Natural killer cell (primary cell): Measurements from ENCODE around the gene PPP1R15B. TPM values are rescaled to one million over a fixed set of nuclear protein-coding genes. Genes with fewer than 3 reads are reported as not detected.

Experiments used
- ATAC-seq, 3 donors: fragments of 150-1000 bp in 2 of 3; fragments of 200-7000 bp in 1 of 3; cut with Tn5 transposase; 1 replicate in 1 of 3; 2 replicates in 2 of 3; pipeline ENCODE4 v1.10.0; 2021; ENCODE audit warnings: mild to moderate bottlenecking in 2 of 3, moderate library complexity in 2 of 3
- DNase-seq, 2 donors: peaks; one replicate each; pipeline versions ENCODE4 v3.0.0 to v3.0.0-alpha.2; 2013 to 2021; ENCODE audit warnings: mixed read lengths in 1 of 2
- H3K27ac ChIP-seq: one replicate; pipeline ENCODE4 v1.5.1; 2013; ENCODE audit warnings: mild to moderate bottlenecking, low read length
- H3K27me3 ChIP-seq: one replicate; pipeline ENCODE4 v1.6.1; 2013; ENCODE audit warnings: low read length; ENCODE audit not compliant: control insufficient read depth, insufficient read depth
- H3K36me3 ChIP-seq: one replicate; pipeline ENCODE4 v1.6.1; 2013; ENCODE audit warnings: low read length; ENCODE audit not compliant: control insufficient read depth, insufficient read depth
- H3K4me1 ChIP-seq: one replicate; pipeline ENCODE4 v1.6.1; 2013; ENCODE audit warnings: low read length; ENCODE audit not compliant: control insufficient read depth, insufficient read depth
- H3K4me3 ChIP-seq: one replicate; pipeline ENCODE4 v1.5.1; 2013; ENCODE audit warnings: low read length
- H3K9me3 ChIP-seq: one replicate; pipeline ENCODE4 v1.6.1; 2013; ENCODE audit warnings: low read length; ENCODE audit not compliant: control insufficient read depth, insufficient read depth
- H3K27ac Mint-ChIP-seq, 2 donors: one replicate each; pipeline ENCODE4 v1.8.0; 2022; ENCODE audit warnings: mild to moderate bottlenecking in 2 of 2, mixed read lengths in 2 of 2, moderate library complexity in 1 of 2
- H3K27me3 Mint-ChIP-seq, 2 donors: one replicate each; pipeline ENCODE4 v1.8.0; 2022; ENCODE audit warnings: low read depth in 2 of 2, mixed read lengths in 2 of 2
- H3K36me3 Mint-ChIP-seq: one replicate; pipeline ENCODE4 v1.8.0; 2022; ENCODE audit warnings: mixed read lengths
- H3K4me1 Mint-ChIP-seq, 2 donors: one replicate each; pipeline ENCODE4 v1.8.0; 2022; ENCODE audit warnings: mixed read lengths in 2 of 2
- H3K4me3 Mint-ChIP-seq: one replicate; pipeline ENCODE4 v1.8.0; 2022; ENCODE audit warnings: mild to moderate bottlenecking, moderate library complexity, mixed read lengths
- H3K9me3 Mint-ChIP-seq, 2 donors: one replicate each; pipeline ENCODE4 v1.8.0; 2022; ENCODE audit warnings: mixed read lengths in 2 of 2
- CTCF ChIP-seq: fragments of 200-600 bp; IDR thresholded peaks from one replicate; pipeline ENCODE4 v1.8.0; 2022; ENCODE audit warnings: antibody characterized with exemption
- WGBS: methylation state at CpG from one replicate; pipeline ENCODE4 v1.1.7; 2013; ENCODE audit warnings: missing lambda C conversion rate; ENCODE audit not compliant: insufficient coverage; 5-methylcytosine and 5-hydroxymethylcytosine counted together
- intact Hi-C: fragments of 100-400 bp; cut with micrococcal nuclease; formaldehyde crosslinking; loops from one replicate; pipeline ENCODE4 v1.14.2; 2022
- total RNA-seq, 4 donors: library from RNA; stranded (reverse); fragments of 120-200 nt in 1 of 4; gene quantifications; one replicate each; pipeline versions ENCODE4 v1.2.3 to v1.2.4, GENCODE V29; 2013 to 2022

Gene PPP1R15B
- total RNA-seq, 3 donors from 2014 or later (not counting 1 experiment from before 2014, with no cell fraction given), result 174 to 236 (median 222) TPM

GRCh38 chr1:204376465-204376864 lies 35.2 kb downstream of the PPP1R15B start:
- WGBS, result 37% methylated on average over 6 of the region's 6 CpGs
- no peak overlapping the region for H3K27ac ChIP-seq
- H3K27me3 ChIP-seq, result peaks cover 21% of the 10 kb centered on the region
- peaks cover 11% of the 10 kb centered on the region for H3K4me1 ChIP-seq
- no peaks in the 10 kb centered on the region for H3K9me3 Mint-ChIP-seq
- no peaks in the 10 kb centered on the region for H3K9me3 ChIP-seq
- H3K27ac Mint-ChIP-seq, result no peak overlapping the region
- no peaks in the 10 kb centered on the region for H3K36me3 Mint-ChIP-seq
- H3K27me3 Mint-ChIP-seq, result peaks cover 14 to 20% of the 10 kb centered on the region in 2 donors
- no peaks in the 10 kb centered on the region for H3K36me3 ChIP-seq
- ATAC-seq (no peak), DNase-seq (no peak)
- intact Hi-C loops, result no loop called here
- peaks cover 11 to 12% of the 10 kb centered on the region in 2 donors for H3K4me1 Mint-ChIP-seq
- H3K4me3 Mint-ChIP-seq, result peak overlapping the region; percentile 85
- TF ChIP-seq CTCF, result no peak
- no peak overlapping the region for H3K4me3 ChIP-seq

- Mint-ChIP-seq H3K4me3 (no peak overlapping the region), H3K9me3 (no peaks in the 10 kb centered on the region), H3K36me3 (no peaks in the 10 kb centered on the region), H3K27me3 (peaks cover 14 to 20% of the 10 kb centered on the region in 2 donors), H3K4me1 (peaks cover 16 to 17% of the 10 kb centered on the region in 2 donors), H3K27ac (no peak overlapping the region)
- TF ChIP-seq CTCF, result no peak
- intact Hi-C loops, result no loop called here
- Histone ChIP-seq H3K27me3 (peaks cover 19% of the 10 kb centered on the region), H3K4me3 (no peak overlapping the region), H3K4me1 (peaks cover 11% of the 10 kb centered on the region), H3K27ac (no peak overlapping the region), H3K36me3 (no peaks in the 10 kb centered on the region), H3K9me3 (no peaks in the 10 kb centered on the region)
- DNase-seq (no peak), ATAC-seq (no peak)
- WGBS, result 48% methylated on average over 4 of the region's 4 CpGs
These were observed 37.7 kb downstream of the PPP1R15B start for GRCh38 chr1:204373911-204374310.

- intact Hi-C loops, result no loop called here
- Mint-ChIP-seq H3K9me3 (no peaks in the 10 kb centered on the region), H3K36me3 (no peaks in the 10 kb centered on the region), H3K4me1 (peaks cover 5 to 7% of the 10 kb centered on the region in 2 donors), H3K4me3 (no peak overlapping the region), H3K27ac (no peak overlapping the region), H3K27me3 (peaks cover 0 to 3% of the 10 kb centered on the region in 2 donors)
- no peak for TF ChIP-seq CTCF
- Histone ChIP-seq H3K4me1 (no peaks in the 10 kb centered on the region), H3K27ac (no peak overlapping the region), H3K4me3 (no peak overlapping the region), H3K36me3 (no peaks in the 10 kb centered on the region), H3K9me3 (no peaks in the 10 kb centered on the region), H3K27me3 (no peaks in the 10 kb centered on the region)
- ATAC-seq (no peak), DNase-seq (no peak)
- 94% methylated on average over 8 of the region's 10 CpGs for WGBS
These were observed 41.4 kb downstream of the PPP1R15B start for GRCh38 chr1:204370176-204370575.
